ENCODE results near the gene TBL1XR1. TPM values are rescaled to one million over a fixed set of nuclear protein-coding genes. Genes with fewer than 3 reads are reported as not detected.

TBL1XR1 gene
- total and polyA plus RNA-seq, 2 donors (not counting 3 experiments of a cell fraction or from before 2014, with no cell fraction given), result 26.9 to 146 TPM

GRCh38 chr3:177147790-177148189 is 49.5 kb downstream of the TBL1XR1 start:
- FAIRE-seq (no peak), DNase-seq (ENCODE audit: low read depth, low spot score) (no peak)
- no peak overlapping the region for H3K4me3 ChIP-seq (replicated peaks in 1 of 3; ENCODE audit: insufficient read depth in 1 of 3, low read depth in 1 of 3, low read length in 3 of 3)
- H2AFZ ChIP-seq (ENCODE audit: low read depth, low read length), result no peak overlapping the region
- no peaks in the 10 kb centered on the region for H3K27me3 ChIP-seq (ENCODE audit: control insufficient read depth in 2 of 2, insufficient read depth in 2 of 2, low read length in 2 of 2)
- no peak overlapping the region for H3K27ac ChIP-seq (ENCODE audit: insufficient read depth, low read depth, low read length)
- peaks cover 0 to 3% of the 10 kb centered on the region in 2 experiments for H3K36me3 ChIP-seq (ENCODE audit: control insufficient read depth in 2 of 2, extremely low read depth in 1 of 2, insufficient read depth in 2 of 2, low read length in 2 of 2)
- H3K9ac ChIP-seq (replicated peaks; ENCODE audit: extremely low read depth, insufficient read depth, low read length), result no peak overlapping the region
- no peak for TF ChIP-seq JUN (IDR thresholded peaks at IDR 0.05; ENCODE audit: borderline replicate concordance, insufficient read depth, insufficient read length, low read depth)
- H4K20me1 ChIP-seq (replicated peaks; ENCODE audit: control insufficient read depth, extremely low read depth, insufficient read depth, low read length), result peaks cover 14% of the 10 kb centered on the region
- CTCF ChIA-PET, result no interaction called here
- no TSS peak for BruUV-seq (replicated peaks)
- no peaks in the 10 kb centered on the region for H3K9me3 ChIP-seq (replicated peaks; ENCODE audit: control insufficient read depth, insufficient read depth, low read length)
- H3K9me1 ChIP-seq (replicated peaks; ENCODE audit: control insufficient read depth, extremely low read depth, insufficient read depth, low read length), result no peaks in the 10 kb centered on the region
- POLR2A ChIA-PET, result no interaction called here
- intact Hi-C loops (cut with micrococcal nuclease), result loop anchor here (10.0 kb wide), 1 partner anchor 1237 kb away; no protein-coding TSS in a partner anchor
- H3K4me1 ChIP-seq (ENCODE audit: control insufficient read depth, extremely low read depth, insufficient read depth, low read length), result peaks cover 11% of the 10 kb centered on the region
- no peak overlapping the region for H3K4me2 ChIP-seq (ENCODE audit: insufficient read depth, low read length)
- dilution Hi-C loops (cut with MboI; ENCODE audit: extremely low pct_ligation_motif_present, low sequenced_read_pairs), result no loop called here
- peaks cover 97% of the 10 kb centered on the region for H3K79me2 ChIP-seq (ENCODE audit: control insufficient read depth, insufficient read depth, low read length)

DNA sequence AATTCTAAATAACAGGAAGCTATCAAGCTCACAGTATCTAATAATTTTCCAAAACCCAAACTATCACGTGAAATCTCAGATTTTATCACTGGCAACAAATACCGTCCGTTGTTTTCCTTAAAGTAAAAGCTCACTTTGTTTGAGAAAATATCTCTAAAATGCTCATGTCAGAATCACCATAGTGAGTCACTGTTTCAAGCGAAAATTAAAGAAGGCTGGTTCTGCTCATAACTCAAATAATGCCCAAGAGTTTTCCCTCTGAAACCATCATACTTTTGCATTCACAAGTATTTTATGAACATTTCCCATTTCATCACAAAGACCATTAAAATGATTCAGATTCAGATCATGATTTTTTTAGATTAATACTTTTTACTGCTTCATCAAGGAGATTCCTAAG is 50.6 kb downstream of the TBL1XR1 start:
- dilution Hi-C loops (cut with MboI; ENCODE audit: extremely low pct_ligation_motif_present, low sequenced_read_pairs) (no loop called here), intact Hi-C loops (cut with micrococcal nuclease) (loop anchor here (10.0 kb wide), 1 partner anchor 1238 kb away; no protein-coding TSS in a partner anchor)
- CTCF ChIA-PET, result interaction anchor here (1.0 to 1.2 kb wide), 2 partner anchors 13 to 95 kb away, joined by 3 to 4 read pairs; no protein-coding TSS in a partner anchor
- Histone ChIP-seq H3K9me3 (replicated peaks; ENCODE audit: control insufficient read depth, insufficient read depth, low read length) (no peaks in the 10 kb centered on the region), H4K20me1 (replicated peaks; ENCODE audit: control insufficient read depth, extremely low read depth, insufficient read depth, low read length) (peaks cover 13% of the 10 kb centered on the region), H2AFZ (ENCODE audit: low read depth, low read length) (no peak overlapping the region), H3K27me3 (ENCODE audit: control insufficient read depth in 2 of 2, insufficient read depth in 2 of 2, low read length in 2 of 2) (no peaks in the 10 kb centered on the region), H3K4me3 (replicated peaks in 1 of 3; ENCODE audit: insufficient read depth in 1 of 3, low read depth in 1 of 3, low read length in 3 of 3) (no peak overlapping the region), H3K4me2 (ENCODE audit: insufficient read depth, low read length) (no peak overlapping the region), H3K27ac (ENCODE audit: insufficient read depth, low read depth, low read length) (no peak overlapping the region), H3K9me1 (replicated peaks; ENCODE audit: control insufficient read depth, extremely low read depth, insufficient read depth, low read length) (no peaks in the 10 kb centered on the region), H3K9ac (replicated peaks; ENCODE audit: extremely low read depth, insufficient read depth, low read length) (no peak overlapping the region), H3K4me1 (ENCODE audit: control insufficient read depth, extremely low read depth, insufficient read depth, low read length) (peaks cover 11% of the 10 kb centered on the region), H3K79me2 (ENCODE audit: control insufficient read depth, insufficient read depth, low read length) (peaks cover 97% of the 10 kb centered on the region), H3K36me3 (ENCODE audit: control insufficient read depth in 2 of 2, extremely low read depth in 1 of 2, insufficient read depth in 2 of 2, low read length in 2 of 2) (peaks cover 0 to 3% of the 10 kb centered on the region in 2 experiments)
- DNase-seq (ENCODE audit: low read depth, low spot score), result no peak
- no peak for FAIRE-seq
- BruUV-seq (replicated peaks), result no TSS peak
- TF ChIP-seq FOS (IDR thresholded peaks at IDR 0.05; ENCODE audit: borderline replicate concordance, insufficient read depth, low read length) (no peak), EZH2 (IDR thresholded peaks at IDR 0.05; ENCODE audit: borderline replicate concordance, low read depth, low read length, severe bottlenecking) (no peak), POLR2A (IDR thresholded peaks at IDR 0.05; ENCODE audit: low read depth, low read length) (no peak), MAX (IDR thresholded peaks at IDR 0.05; ENCODE audit: insufficient read depth, insufficient read length) (no peak), POLR2AphosphoS5 (IDR thresholded peaks at IDR 0.05; ENCODE audit: insufficient read depth, low read depth, low read length) (no peak), JUN (IDR thresholded peaks at IDR 0.05; ENCODE audit: borderline replicate concordance, insufficient read depth, insufficient read length, low read depth) (no peak), MYC (IDR thresholded peaks at IDR 0.05; ENCODE audit: low read depth, low read length) (no peak), GATA2 (IDR thresholded peaks at IDR 0.05; ENCODE audit: insufficient read depth, insufficient read length, low read depth, low read length) (no peak)
- TF ChIP-seq, protein P1, sequence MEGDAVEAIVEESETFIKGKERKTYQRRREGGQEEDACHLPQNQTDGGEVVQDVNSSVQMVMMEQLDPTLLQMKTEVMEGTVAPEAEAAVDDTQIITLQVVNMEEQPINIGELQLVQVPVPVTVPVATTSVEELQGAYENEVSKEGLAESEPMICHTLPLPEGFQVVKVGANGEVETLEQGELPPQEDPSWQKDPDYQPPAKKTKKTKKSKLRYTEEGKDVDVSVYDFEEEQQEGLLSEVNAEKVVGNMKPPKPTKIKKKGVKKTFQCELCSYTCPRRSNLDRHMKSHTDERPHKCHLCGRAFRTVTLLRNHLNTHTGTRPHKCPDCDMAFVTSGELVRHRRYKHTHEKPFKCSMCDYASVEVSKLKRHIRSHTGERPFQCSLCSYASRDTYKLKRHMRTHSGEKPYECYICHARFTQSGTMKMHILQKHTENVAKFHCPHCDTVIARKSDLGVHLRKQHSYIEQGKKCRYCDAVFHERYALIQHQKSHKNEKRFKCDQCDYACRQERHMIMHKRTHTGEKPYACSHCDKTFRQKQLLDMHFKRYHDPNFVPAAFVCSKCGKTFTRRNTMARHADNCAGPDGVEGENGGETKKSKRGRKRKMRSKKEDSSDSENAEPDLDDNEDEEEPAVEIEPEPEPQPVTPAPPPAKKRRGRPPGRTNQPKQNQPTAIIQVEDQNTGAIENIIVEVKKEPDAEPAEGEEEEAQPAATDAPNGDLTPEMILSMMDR (IDR thresholded peaks at IDR 0.05; ENCODE audit: extremely low read depth in 1 of 2, insufficient read depth in 1 of 2, low read depth in 1 of 2, low read length in 2 of 2), result no peak
- POLR2A ChIA-PET, result no interaction called here

Data from endothelial cell of umbilical vein (primary cell).